ENCODE measurements around the gene ITGA1. TPM values are rescaled to one million over a fixed set of nuclear protein-coding genes. Genes with fewer than 3 reads are reported as not detected.

Gene ITGA1
- total and polyA plus RNA-seq, 2 donors (not counting 1 experiment from before 2014, with no cell fraction given) = 0.74 TPM; not detected in 1

DNA sequence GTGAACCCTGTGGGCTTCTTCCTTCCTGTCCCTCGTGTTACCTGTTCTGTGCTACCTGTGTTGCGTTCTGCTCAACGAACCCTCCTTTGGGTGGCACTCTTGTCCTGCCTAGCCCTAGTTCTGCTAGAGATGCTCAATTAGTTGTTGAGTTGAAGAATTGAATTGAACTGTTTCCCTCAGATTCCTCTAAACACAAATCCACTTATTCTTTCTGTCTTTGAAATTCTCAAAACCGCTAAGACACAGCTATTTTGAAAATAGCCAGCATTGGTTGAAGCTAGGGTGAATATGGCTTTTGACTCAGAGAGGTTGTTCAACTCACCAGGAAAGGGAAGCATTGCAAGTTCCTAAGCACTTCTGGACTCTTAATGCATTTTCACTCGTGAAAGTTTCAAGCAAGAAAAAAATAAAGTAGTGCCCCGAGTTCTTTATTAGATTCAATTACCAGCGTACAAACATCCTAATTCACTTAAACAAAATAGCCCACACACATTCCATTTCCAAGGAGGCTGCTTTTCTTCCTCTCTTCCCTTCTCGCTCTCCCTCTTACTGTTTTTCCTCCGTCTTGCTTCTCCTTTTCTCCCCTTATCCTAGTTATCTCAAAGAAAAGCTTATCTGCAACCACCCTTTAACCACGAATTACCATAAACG, 642 bp upstream of the ITGA1 start:
- Histone ChIP-seq H3K4me2 (replicated peaks; ENCODE audit: low read depth, low read length, poor library complexity, severe bottlenecking) (peak overlapping the region; percentile 91), H2AFZ (ENCODE audit: insufficient read depth, low read depth, low read length, poor library complexity, severe bottlenecking) (peak overlapping the region; percentile 78), H3K4me3 (ENCODE audit: control extremely low read depth in 1 of 5, extremely low read depth in 1 of 5, insufficient read depth in 1 of 5, low read depth in 2 of 5, low read length in 4 of 5) (peak overlapping the region; percentile 41 to 79 (median 64)), H4K20me1 (ENCODE audit: control insufficient read depth, insufficient read depth, low read length, poor library complexity, severe bottlenecking) (no peaks in the 10 kb centered on the region), H3K79me2 (ENCODE audit: control insufficient read depth, insufficient read depth, low read length) (no peaks in the 10 kb centered on the region), H3K36me3 (replicated peaks in 1 of 2; ENCODE audit: control extremely low read depth in 1 of 2, control insufficient read depth in 1 of 2, extremely low read depth in 1 of 2, insufficient read depth in 2 of 2, low read length in 1 of 2) (no peaks in the 10 kb centered on the region), H3K9ac (ENCODE audit: low read length) (peak overlapping the region; percentile 71), H3K9me3 (ENCODE audit: control extremely low read depth in 1 of 3, control insufficient read depth in 2 of 3, insufficient read depth in 1 of 3, low read length in 2 of 3) (peaks cover 0 to 1% (median 0%) of the 10 kb centered on the region in 3 donors), H3K4me1 (ENCODE audit: control insufficient read depth in 2 of 2, insufficient read depth in 2 of 2, low read length in 2 of 2) (peaks cover 13 to 17% of the 10 kb centered on the region in 2 donors), H3K27ac (ENCODE audit: low read length in 2 of 2) (no peak overlapping the region), H3K27me3 (replicated peaks in 1 of 4; ENCODE audit: control extremely low read depth in 1 of 4, control insufficient read depth in 3 of 4, insufficient read depth in 4 of 4, low read length in 3 of 4) (peaks cover 0 to 50% (median 34%) of the 10 kb centered on the region in 4 experiments)
- H3K4me1 Mint-ChIP-seq = peaks cover 19% of the 10 kb centered on the region
- CTCF ChIA-PET = interaction anchor here (1.0 to 1.9 kb wide), 6 partner anchors 9 to 310 kb away, joined by 3 to 7 read pairs (median 4); no protein-coding TSS in a partner anchor
- peak overlapping the region; percentile 87 for H3K4me3 Mint-ChIP-seq
- WGBS (ENCODE audit: insufficient coverage) = 1% methylated on average over 6 of the region's 11 CpGs
- no peak for TF ChIP-seq EZH2 (IDR thresholded peaks at IDR 0.05; ENCODE audit: borderline replicate concordance, insufficient read depth, low read depth, low read length, poor library complexity, severe bottlenecking)
- TF ChIP-seq, protein P1, sequence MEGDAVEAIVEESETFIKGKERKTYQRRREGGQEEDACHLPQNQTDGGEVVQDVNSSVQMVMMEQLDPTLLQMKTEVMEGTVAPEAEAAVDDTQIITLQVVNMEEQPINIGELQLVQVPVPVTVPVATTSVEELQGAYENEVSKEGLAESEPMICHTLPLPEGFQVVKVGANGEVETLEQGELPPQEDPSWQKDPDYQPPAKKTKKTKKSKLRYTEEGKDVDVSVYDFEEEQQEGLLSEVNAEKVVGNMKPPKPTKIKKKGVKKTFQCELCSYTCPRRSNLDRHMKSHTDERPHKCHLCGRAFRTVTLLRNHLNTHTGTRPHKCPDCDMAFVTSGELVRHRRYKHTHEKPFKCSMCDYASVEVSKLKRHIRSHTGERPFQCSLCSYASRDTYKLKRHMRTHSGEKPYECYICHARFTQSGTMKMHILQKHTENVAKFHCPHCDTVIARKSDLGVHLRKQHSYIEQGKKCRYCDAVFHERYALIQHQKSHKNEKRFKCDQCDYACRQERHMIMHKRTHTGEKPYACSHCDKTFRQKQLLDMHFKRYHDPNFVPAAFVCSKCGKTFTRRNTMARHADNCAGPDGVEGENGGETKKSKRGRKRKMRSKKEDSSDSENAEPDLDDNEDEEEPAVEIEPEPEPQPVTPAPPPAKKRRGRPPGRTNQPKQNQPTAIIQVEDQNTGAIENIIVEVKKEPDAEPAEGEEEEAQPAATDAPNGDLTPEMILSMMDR (IDR thresholded peaks at IDR 0.05) = peak; percentile 12
- POLR2A ChIA-PET = no interaction called here
- H3K27me3 Mint-ChIP-seq = peaks cover 54% of the 10 kb centered on the region
- intact Hi-C loops (cut with micrococcal nuclease) = loop anchor here (1.0 kb wide), 3 partner anchors 13 to 309 kb away; no protein-coding TSS in a partner anchor
- H3K27ac Mint-ChIP-seq = no peak overlapping the region
- DNase-seq (peak; percentile 50), ATAC-seq (ENCODE audit: low read depth) (peak; percentile 37)
- H3K9me3 Mint-ChIP-seq (ENCODE audit: insufficient read depth) = no peaks in the 10 kb centered on the region

DNA sequence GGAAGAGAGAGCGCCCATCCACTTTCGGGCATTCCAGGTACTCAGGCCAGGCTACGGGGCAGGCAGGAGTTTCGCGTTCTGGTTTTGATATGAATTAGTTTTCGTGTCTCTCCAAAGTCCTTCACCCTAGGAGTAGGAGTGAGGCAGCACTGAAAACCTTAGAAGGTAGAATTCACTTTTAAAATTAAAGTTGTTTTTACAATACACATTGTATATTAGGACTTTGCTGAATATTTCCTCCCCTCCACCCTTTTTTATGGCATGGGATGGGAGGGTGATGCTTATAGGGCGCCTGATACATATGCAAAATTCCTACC, 747 bp downstream of the ITGA1 start:
- H3K4me1 Mint-ChIP-seq = peaks cover 19% of the 10 kb centered on the region
- no peaks in the 10 kb centered on the region for H3K9me3 Mint-ChIP-seq (ENCODE audit: insufficient read depth)
- no peaks in the 10 kb centered on the region for H4K20me1 ChIP-seq (ENCODE audit: control insufficient read depth, insufficient read depth, low read length, poor library complexity, severe bottlenecking)
- peaks cover 0 to 43% (median 30%) of the 10 kb centered on the region in 4 experiments for H3K27me3 ChIP-seq (replicated peaks in 1 of 4; ENCODE audit: control extremely low read depth in 1 of 4, control insufficient read depth in 3 of 4, insufficient read depth in 4 of 4, low read length in 3 of 4)
- H2AFZ ChIP-seq (ENCODE audit: insufficient read depth, low read depth, low read length, poor library complexity, severe bottlenecking) = peak overlapping the region; percentile 78
- H3K9ac ChIP-seq (ENCODE audit: low read length) = peak overlapping the region; percentile 71
- intact Hi-C loops (cut with micrococcal nuclease) = no loop called here
- peaks cover 13 to 17% of the 10 kb centered on the region in 2 donors for H3K4me1 ChIP-seq (ENCODE audit: control insufficient read depth in 2 of 2, insufficient read depth in 2 of 2, low read length in 2 of 2)
- ChIA-PET POLR2A (interaction anchor here (1.2 kb wide), 1 partner anchor 11 kb away, joined by 4 read pairs; no protein-coding TSS in a partner anchor), CTCF (interaction anchor here (1.9 to 2.2 kb wide), 2 partner anchors 11 kb away, joined by 7 to 13 read pairs; no protein-coding TSS in a partner anchor)
- H3K27me3 Mint-ChIP-seq = peaks cover 45% of the 10 kb centered on the region
- peak overlapping the region; percentile 87 for H3K4me3 Mint-ChIP-seq
- DNase-seq (no peak), ATAC-seq (ENCODE audit: low read depth) (no peak)
- H3K27ac Mint-ChIP-seq = no peak overlapping the region
- H3K4me3 ChIP-seq (ENCODE audit: control extremely low read depth in 1 of 5, extremely low read depth in 1 of 5, insufficient read depth in 1 of 5, low read depth in 2 of 5, low read length in 4 of 5) = peak overlapping the region in 2 of 5 experiments; percentile 64 to 74
- H3K27ac ChIP-seq (ENCODE audit: low read length in 2 of 2) = no peak overlapping the region
- WGBS (ENCODE audit: insufficient coverage) = 0% methylated on average over 2 of the region's 7 CpGs
- H3K36me3 ChIP-seq (replicated peaks in 1 of 2; ENCODE audit: control extremely low read depth in 1 of 2, control insufficient read depth in 1 of 2, extremely low read depth in 1 of 2, insufficient read depth in 2 of 2, low read length in 1 of 2) = no peaks in the 10 kb centered on the region
- peaks cover 0 to 1% (median 0%) of the 10 kb centered on the region in 3 donors for H3K9me3 ChIP-seq (ENCODE audit: control extremely low read depth in 1 of 3, control insufficient read depth in 2 of 3, insufficient read depth in 1 of 3, low read length in 2 of 3)
- TF ChIP-seq EZH2 (IDR thresholded peaks at IDR 0.05; ENCODE audit: borderline replicate concordance, insufficient read depth, low read depth, low read length, poor library complexity, severe bottlenecking) = no peak
- TF ChIP-seq, protein P1 (IDR thresholded peaks at IDR 0.05) = no peak
- no peaks in the 10 kb centered on the region for H3K79me2 ChIP-seq (ENCODE audit: control insufficient read depth, insufficient read depth, low read length)
- peak overlapping the region; percentile 91 for H3K4me2 ChIP-seq (replicated peaks; ENCODE audit: low read depth, low read length, poor library complexity, severe bottlenecking)

Data from B cell (primary cell).